Psoas muscle (tissue), 8 donors: Measurements from ENCODE around the gene ZNF274. TPM values are rescaled to one million over a fixed set of nuclear protein-coding genes. Genes with fewer than 3 reads are reported as not detected.

Experiments
- ATAC-seq, 4 donors: fragments of 200-7000 bp; cut with Tn5 transposase; one replicate each; pipeline ENCODE4 v1.9.1; 2020; ENCODE audit warnings: moderate library complexity in 3 of 4, mild to moderate bottlenecking in 2 of 4
- DNase-seq, 2 donors: peaks; one replicate each; pipeline ENCODE4 v3.0.0-alpha.2; 2020
- H3K27ac ChIP-seq: fragments of 200-600 bp; one replicate; pipeline ENCODE4 v1.8.0; 2022
- H3K27me3 ChIP-seq, 3 donors: fragments of 200-600 bp in 1 of 3; one replicate each; pipeline versions ENCODE4 v1.6.1 to v1.8.0; 2013 to 2022; ENCODE audit warnings: low read length in 2 of 3, mild to moderate bottlenecking in 2 of 3, moderate library complexity in 1 of 3; ENCODE audit not compliant: insufficient read depth in 3 of 3
- H3K36me3 ChIP-seq, 2 donors: fragments of 200-600 bp in 1 of 2; one replicate each; pipeline versions ENCODE4 v1.6.1 to v1.8.0; 2013 to 2022; ENCODE audit warnings: low read depth in 1 of 2, mild to moderate bottlenecking in 1 of 2, moderate library complexity in 1 of 2; ENCODE audit not compliant: insufficient read depth in 1 of 2
- H3K4me1 ChIP-seq: fragments of 200-600 bp; one replicate; pipeline ENCODE4 v1.8.0; 2022
- H3K4me3 ChIP-seq: fragments of 200-600 bp; one replicate; pipeline ENCODE4 v1.8.0; 2022; ENCODE audit warnings: mild to moderate bottlenecking
- H3K9me3 ChIP-seq: fragments of 200-600 bp; one replicate; pipeline ENCODE4 v1.8.0; 2022
- CTCF ChIP-seq: fragments of 200-600 bp; IDR thresholded peaks from one replicate; pipeline ENCODE4 v1.8.0; 2022; ENCODE audit warnings: antibody characterized with exemption
- WGBS, 3 donors: extraction: QIAGEN DNeasy Blood & Tissue Kit; methylation state at CpG; one replicate each; pipeline versions ENCODE4 v1.1.6 to v1.1.7; 2013; 5-methylcytosine and 5-hydroxymethylcytosine counted together
- intact Hi-C, 2 donors: fragments of 100-400 bp; cut with DNase I; formaldehyde crosslinking; loops; one replicate each; pipeline versions ENCODE4 v1.11.0 to v1.14.2; 2022
- polyA plus RNA-seq, 3 donors: library from polyadenylated mRNA; stranded (reverse); fragments of 200-250 nt; gene quantifications; one replicate each; pipeline ENCODE4 v1.2.3, GENCODE V29; 2013
- total RNA-seq, 4 donors: library from RNA; stranded (reverse); fragmentation: NEBNext Ultra II Directional in 2 of 4; extraction: Animal tissue kit (Norgen Biotek cat#: 25700) in 2 of 4; gene quantifications; one replicate each; pipeline versions ENCODE4 v1.2.1 to v1.2.4, GENCODE V29; 2021 to 2023
- donor health status: healthy with polysubstance abuse.
- donor health status: DM: no; HTN: no; CAD: no; lungs with moderate emphysema.
- donor health status: Bipolar disorder and iron deficiency.
- donor health status: healthy.
- donor health status: DM: yes; HTN: yes; CAD: no.
- donor health status: DM: no; HTN: no; CAD: no.
- donor health status: DM: no; HTN: no; CAD: no.
- donor health status: DM: yes; HTN: yes; CAD: no.

ZNF274 gene
- total and polyA plus RNA-seq, 7 donors = 11.2 to 20.5 (median 14.7) TPM

DNA sequence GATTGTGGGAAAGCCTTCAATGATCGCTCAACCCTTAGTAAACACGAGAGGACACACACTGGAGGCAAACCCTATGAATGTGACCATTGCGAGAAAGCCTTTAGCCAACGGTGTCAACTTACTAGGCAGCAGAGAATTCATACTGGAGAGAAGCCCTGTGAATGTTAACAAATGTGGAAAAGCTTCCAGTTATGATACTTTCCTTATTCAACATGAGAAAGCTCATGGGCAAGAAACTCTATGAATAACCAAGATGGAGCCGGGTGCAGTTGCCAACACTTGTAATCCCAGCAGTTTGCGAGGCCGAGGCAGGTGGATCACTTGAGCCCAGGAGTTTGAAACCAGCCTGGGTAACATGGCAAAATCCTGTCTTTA is 80.0 kb downstream of the ZNF274 start:
- intact Hi-C loops = no loop called here
- ATAC-seq = no peak

More for the DNA sequence above, 80.0 kb downstream of the ZNF274 start:
- Histone ChIP-seq H3K27ac (no peak overlapping the region), H3K9me3 (peaks cover 96% of the 10 kb centered on the region), H3K4me3 (no peak overlapping the region), H3K36me3 (peaks cover 29 to 43% of the 10 kb centered on the region in 2 donors), H3K4me1 (no peaks in the 10 kb centered on the region), H3K27me3 (no peaks in the 10 kb centered on the region)
- no peak for DNase-seq
- no peak for TF ChIP-seq CTCF
- 97 to 99% (median 97%) methylated on average over 7 of the region's 7 CpGs for WGBS, 3 donors

Other genes starting within 250 kb of the ZNF274 start
- gene ZNF418, start 247.7 kb upstream of the ZNF274 start, total RNA-seq = 1 to 10 TPM; 2.7 to 6.1 (median 3.1) TPM
- gene ZNF418, start 247.7 kb upstream of the ZNF274 start, polyA plus RNA-seq = 1 to 10 TPM in 2 of 3 donors, under 1 TPM in 1; 0.68 to 1.7 (median 1.6) TPM
- 1 to 10 TPM; 1.6 to 3.7 (median 2.3) TPM for gene ZNF256, start 235.4 kb upstream of the ZNF274 start, total RNA-seq
- 1 to 10 TPM; 1.9 to 2.5 (median 2.1) TPM for gene ZNF256, start 235.4 kb upstream of the ZNF274 start, polyA plus RNA-seq
- under 1 TPM; 0.49 to 0.83 (median 0.58) TPM for gene C19orf18, start 208.5 kb upstream of the ZNF274 start, total RNA-seq
- 1 to 10 TPM in 1 of 3 donors, under 1 TPM in 2; 0.26 to 1.4 (median 0.30) TPM for gene C19orf18, start 208.5 kb upstream of the ZNF274 start, polyA plus RNA-seq
- gene ZNF606, start 180.2 kb upstream of the ZNF274 start, total RNA-seq = 1 to 10 TPM; 3.7 to 7.0 (median 4.3) TPM
- gene ZNF606, start 180.2 kb upstream of the ZNF274 start, polyA plus RNA-seq = 1 to 10 TPM; 2.0 to 6.9 (median 2.8) TPM
- not detected for gene ZSCAN1, start 149.0 kb upstream of the ZNF274 start, total RNA-seq
- not detected for gene ZSCAN1, start 149.0 kb upstream of the ZNF274 start, polyA plus RNA-seq
- 1 to 10 TPM in 3 of 4 donors, under 1 TPM in 1; 0.87 to 1.7 (median 1.4) TPM for gene ZNF135, start 123.8 kb upstream of the ZNF274 start, total RNA-seq
- 1 to 10 TPM in 1 of 3 donors, under 1 TPM in 2; 0.89 to 1.3 (median 0.90) TPM for gene ZNF135, start 123.8 kb upstream of the ZNF274 start, polyA plus RNA-seq
- gene ZSCAN18, start 84.8 kb upstream of the ZNF274 start, total RNA-seq = 10 to 100 TPM; 13.1 to 36.8 (median 16.3) TPM
- 10 to 100 TPM in 2 of 3 donors, 1 to 10 TPM in 1; 9.5 to 14.0 (median 13.8) TPM for gene ZSCAN18, start 84.8 kb upstream of the ZNF274 start, polyA plus RNA-seq
- 1 to 10 TPM; 1.4 to 5.7 (median 1.9) TPM for gene ZNF329, start 32.3 kb upstream of the ZNF274 start, total RNA-seq
- 1 to 10 TPM in 2 of 3 donors, under 1 TPM in 1; 0.79 to 3.5 (median 1.9) TPM for gene ZNF329, start 32.3 kb upstream of the ZNF274 start, polyA plus RNA-seq
- gene ZNF544, start 45.9 kb downstream of the ZNF274 start, total RNA-seq = 10 to 100 TPM in 1 of 4 donors, 1 to 10 TPM in 3; 2.4 to 15.3 (median 5.1) TPM
- gene ZNF544, start 45.9 kb downstream of the ZNF274 start, polyA plus RNA-seq = 1 to 10 TPM; 3.8 to 8.1 (median 7.8) TPM
- 1 to 10 TPM; 1.5 to 2.5 (median 2.0) TPM for gene ZNF8, start 95.9 kb downstream of the ZNF274 start, total RNA-seq
- 1 to 10 TPM in 1 of 3 donors, under 1 TPM in 2; 0.35 to 1.3 (median 0.86) TPM for gene ZNF8, start 95.9 kb downstream of the ZNF274 start, polyA plus RNA-seq
- 10 to 100 TPM; 13.9 to 33.3 (median 16.4) TPM for gene ERVK3-1, start 122.3 kb downstream of the ZNF274 start, total RNA-seq
- 10 to 100 TPM; 29.5 to 81.0 (median 77.4) TPM for gene ERVK3-1, start 122.3 kb downstream of the ZNF274 start, polyA plus RNA-seq
- gene ZSCAN22, start 143.9 kb downstream of the ZNF274 start, total RNA-seq = 1 to 10 TPM; 2.0 to 3.1 (median 2.4) TPM
- 1 to 10 TPM; 1.1 to 1.8 (median 1.8) TPM for gene ZSCAN22, start 143.9 kb downstream of the ZNF274 start, polyA plus RNA-seq
- 1 to 10 TPM; 1.6 to 5.4 (median 3.8) TPM for gene A1BG, start 170.4 kb downstream of the ZNF274 start, total RNA-seq
- 10 to 100 TPM in 2 of 3 donors, 1 to 10 TPM in 1; 5.2 to 12.0 (median 10.0) TPM for gene A1BG, start 170.4 kb downstream of the ZNF274 start, polyA plus RNA-seq
- under 1 TPM; 0.08 to 0.30 (median 0.18) TPM for gene ZNF497, start 179.7 kb downstream of the ZNF274 start, total RNA-seq
- gene ZNF497, start 179.7 kb downstream of the ZNF274 start, polyA plus RNA-seq = under 1 TPM; 0.13 to 0.43 (median 0.30) TPM
- under 1 TPM; 0.10 to 0.34 (median 0.20) TPM for gene ZNF837, start 198.0 kb downstream of the ZNF274 start, total RNA-seq
- under 1 TPM; 0.08 to 0.33 (median 0.24) TPM for gene ZNF837, start 198.0 kb downstream of the ZNF274 start, polyA plus RNA-seq
- 100 to 1,000 TPM; 513 to 839 (median 740) TPM for gene RPS5, start 204.2 kb downstream of the ZNF274 start, total RNA-seq
- gene RPS5, start 204.2 kb downstream of the ZNF274 start, polyA plus RNA-seq = 1,000 to 10,000 TPM; 1,118 to 2,384 (median 1,312) TPM
- gene RNF225, start 212.6 kb downstream of the ZNF274 start, total RNA-seq = not detected
- not detected for gene RNF225, start 212.6 kb downstream of the ZNF274 start, polyA plus RNA-seq
- 10 to 100 TPM in 3 of 4 donors, 1 to 10 TPM in 1; 9.5 to 16.2 (median 13.3) TPM for gene ZNF584, start 225.6 kb downstream of the ZNF274 start, total RNA-seq
- gene ZNF584, start 225.6 kb downstream of the ZNF274 start, polyA plus RNA-seq = 10 to 100 TPM in 2 of 3 donors, 1 to 10 TPM in 1; 8.7 to 23.8 (median 11.6) TPM